Sigmoid colon (tissue), 3 donors: Measurements from ENCODE around the gene ASCL2.

ENCODE experiments used
- POLR2A ChIP-seq, 2 donors: fragments of 450-650 bp; IDR thresholded peaks; one replicate each; pipeline ENCODE4 v1.6.1; 2016; ENCODE audit warnings: antibody characterized with exemption in 2 of 2, mild to moderate bottlenecking in 2 of 2, moderate library complexity in 2 of 2
- TF ChIP-seq, protein P1 (sequence below), 4 experiments: fragments of 450-650 bp in 3 of 4; fragments of 200-600 bp in 1 of 4; IDR thresholded peaks; one replicate each; pipeline ENCODE4 v1.5.1; 2016 to 2019; ENCODE audit warnings: antibody characterized with exemption in 4 of 4, mild to moderate bottlenecking in 3 of 4, moderate library complexity in 2 of 4

DNA sequence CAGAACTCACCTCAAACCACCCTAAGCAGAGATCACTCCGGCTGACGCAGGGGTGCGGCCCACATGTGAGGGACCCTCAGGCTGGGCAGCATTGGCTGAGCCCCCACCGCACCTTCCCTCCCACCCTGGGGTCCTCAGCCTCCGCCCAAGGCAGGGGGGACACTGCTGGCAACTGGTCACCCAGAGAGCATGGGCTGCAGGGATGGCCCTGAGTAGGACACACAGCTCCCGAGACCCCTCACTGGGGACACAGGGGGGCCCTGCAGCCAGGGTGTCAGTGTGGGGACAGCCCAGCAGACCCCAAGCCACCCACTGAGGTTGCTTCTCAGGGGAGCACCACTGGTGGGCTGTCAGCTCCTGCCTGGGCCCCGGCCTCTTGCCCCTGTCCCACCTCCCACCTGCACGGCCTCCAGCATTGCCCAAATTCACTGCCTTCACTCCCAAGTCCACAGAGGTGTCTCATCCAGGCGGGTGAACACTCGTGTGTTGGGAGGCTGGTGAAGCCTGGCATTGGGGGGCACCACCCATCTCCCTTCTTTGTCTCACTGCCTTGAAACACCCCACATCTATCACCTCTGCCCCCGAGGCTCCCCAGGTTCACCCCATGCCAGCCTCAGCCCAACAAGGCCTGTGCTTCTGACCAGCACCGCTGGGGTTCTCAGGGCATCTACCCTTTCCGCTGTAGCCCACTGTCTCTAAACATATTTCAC is 26.7 kb upstream of the ASCL2 start:
- TF ChIP-seq, protein P1, sequence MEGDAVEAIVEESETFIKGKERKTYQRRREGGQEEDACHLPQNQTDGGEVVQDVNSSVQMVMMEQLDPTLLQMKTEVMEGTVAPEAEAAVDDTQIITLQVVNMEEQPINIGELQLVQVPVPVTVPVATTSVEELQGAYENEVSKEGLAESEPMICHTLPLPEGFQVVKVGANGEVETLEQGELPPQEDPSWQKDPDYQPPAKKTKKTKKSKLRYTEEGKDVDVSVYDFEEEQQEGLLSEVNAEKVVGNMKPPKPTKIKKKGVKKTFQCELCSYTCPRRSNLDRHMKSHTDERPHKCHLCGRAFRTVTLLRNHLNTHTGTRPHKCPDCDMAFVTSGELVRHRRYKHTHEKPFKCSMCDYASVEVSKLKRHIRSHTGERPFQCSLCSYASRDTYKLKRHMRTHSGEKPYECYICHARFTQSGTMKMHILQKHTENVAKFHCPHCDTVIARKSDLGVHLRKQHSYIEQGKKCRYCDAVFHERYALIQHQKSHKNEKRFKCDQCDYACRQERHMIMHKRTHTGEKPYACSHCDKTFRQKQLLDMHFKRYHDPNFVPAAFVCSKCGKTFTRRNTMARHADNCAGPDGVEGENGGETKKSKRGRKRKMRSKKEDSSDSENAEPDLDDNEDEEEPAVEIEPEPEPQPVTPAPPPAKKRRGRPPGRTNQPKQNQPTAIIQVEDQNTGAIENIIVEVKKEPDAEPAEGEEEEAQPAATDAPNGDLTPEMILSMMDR (IDR thresholded peaks at IDR 0.05): no peak
- no peak for TF ChIP-seq POLR2A (IDR thresholded peaks at IDR 0.05)
